HG03521 (cell line): ENCODE measurements around the gene RALGAPA2.
A peak's percentile ranks its signal among the peaks of the same experiment; 100 is the strongest.

ENCODE experiments used
- ATAC-seq: cut with Tn5 transposase; IDR thresholded peaks from one replicate; pipeline ENCODE4 v1.9.1; 2021; ENCODE audit warnings: mild to moderate bottlenecking, moderate library complexity; ENCODE audit not compliant: unreplicated experiment

The RALGAPA2 gene

GRCh38 chr20:20712474-20713243, at the start of gene RALGAPA2:
TSS of gene RALGAPA2 (minus strand) at chr20:20712644. CDS start at chr20:20712480, 164 bp downstream.
- peak; percentile 91 for ATAC-seq

DNA sequence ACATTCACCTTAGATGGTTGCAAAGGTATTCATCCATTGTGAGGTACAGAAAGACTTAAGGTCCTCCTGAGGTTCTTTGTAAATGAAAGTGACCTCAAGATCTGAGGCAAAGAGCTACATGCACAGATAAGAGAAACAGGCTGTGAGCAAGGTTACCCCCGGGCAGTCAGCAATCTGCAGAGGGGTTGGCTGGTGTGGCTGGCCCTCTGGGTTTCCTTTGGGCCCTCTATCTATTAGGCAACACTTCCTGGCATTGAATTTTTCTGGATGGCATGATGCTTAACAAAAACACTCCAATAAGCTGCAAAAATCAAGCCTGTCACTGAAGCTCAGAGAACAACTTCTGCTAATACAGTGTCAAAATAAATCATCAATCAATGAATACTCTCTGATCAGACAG, 48.9 kb upstream of the RALGAPA2 start:
- no peak for ATAC-seq

DNA sequence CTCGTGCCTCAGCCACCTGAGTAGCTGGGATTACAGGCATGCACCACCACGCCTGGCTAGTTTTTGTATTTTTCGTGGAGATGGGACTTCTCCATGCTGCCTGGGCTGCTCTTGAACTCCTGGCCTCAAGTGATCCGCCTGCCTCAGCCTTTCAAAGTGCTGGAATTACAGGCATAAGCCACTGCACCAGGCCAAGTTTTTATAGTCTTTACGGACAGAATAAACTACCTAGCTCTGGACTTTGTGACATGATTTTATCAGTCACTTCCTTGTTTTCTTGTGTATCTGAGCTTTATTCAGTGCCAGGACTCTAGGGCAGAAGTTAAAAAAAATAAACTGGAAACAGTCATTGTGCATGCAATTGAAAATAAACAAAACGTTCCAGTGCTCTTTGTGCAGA, 46.7 kb upstream of the RALGAPA2 start:
- ATAC-seq, result no peak

DNA sequence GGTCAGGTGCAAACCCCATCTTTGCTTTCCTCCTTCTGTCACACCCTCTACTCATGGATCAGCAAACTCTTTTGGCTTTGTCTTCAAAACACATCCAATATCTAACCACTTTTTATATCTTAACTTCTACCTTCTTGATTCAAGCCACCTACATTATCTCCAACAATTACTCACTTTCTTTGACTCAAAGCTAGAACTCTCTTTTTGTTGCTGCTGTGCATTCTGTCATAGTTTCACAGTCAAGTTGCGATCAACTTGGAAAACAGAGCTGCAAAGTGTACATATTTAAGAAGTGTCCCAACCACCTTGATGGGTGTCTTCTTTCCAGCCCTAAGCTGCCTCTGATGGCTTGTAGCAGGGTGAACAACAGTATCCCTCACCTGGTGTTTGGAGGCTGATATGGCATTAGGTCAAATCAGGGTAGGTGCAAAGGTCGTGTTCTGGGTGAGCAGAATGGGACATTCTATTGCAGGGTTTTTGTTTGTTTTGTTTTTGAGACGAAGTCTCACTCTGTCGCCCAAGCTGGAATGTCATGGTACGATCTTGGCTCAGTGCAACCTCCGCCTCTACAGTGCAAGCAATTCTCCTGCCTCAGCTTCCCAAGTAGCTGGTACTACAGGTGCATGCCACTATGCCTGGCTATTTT, 43.4 kb upstream of the RALGAPA2 start:
- ATAC-seq, result no peak

DNA sequence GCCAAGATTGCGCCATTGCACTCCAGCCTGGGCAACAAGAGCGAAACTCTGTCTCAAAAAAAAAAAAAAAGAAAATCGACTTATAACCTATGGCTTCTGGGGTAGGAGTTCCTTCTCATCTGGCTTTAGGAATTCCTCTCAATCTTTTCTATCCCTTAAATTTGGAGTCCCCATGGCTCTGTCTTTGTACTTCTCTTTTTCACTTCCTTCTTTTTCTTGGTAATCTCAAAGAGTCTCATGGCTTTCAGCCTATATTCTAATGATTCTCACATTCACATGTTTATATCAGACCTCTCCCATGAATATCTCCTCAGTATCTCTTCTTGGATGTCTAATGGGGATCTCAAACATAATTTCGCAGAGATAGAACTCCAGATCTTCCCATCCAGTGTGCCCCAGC, 42.8 kb upstream of the RALGAPA2 start:
- ATAC-seq, result no peak

- no peak for ATAC-seq
These were observed 42.3 kb upstream of the RALGAPA2 start for GRCh38 chr20:20754714-20755113.

DNA sequence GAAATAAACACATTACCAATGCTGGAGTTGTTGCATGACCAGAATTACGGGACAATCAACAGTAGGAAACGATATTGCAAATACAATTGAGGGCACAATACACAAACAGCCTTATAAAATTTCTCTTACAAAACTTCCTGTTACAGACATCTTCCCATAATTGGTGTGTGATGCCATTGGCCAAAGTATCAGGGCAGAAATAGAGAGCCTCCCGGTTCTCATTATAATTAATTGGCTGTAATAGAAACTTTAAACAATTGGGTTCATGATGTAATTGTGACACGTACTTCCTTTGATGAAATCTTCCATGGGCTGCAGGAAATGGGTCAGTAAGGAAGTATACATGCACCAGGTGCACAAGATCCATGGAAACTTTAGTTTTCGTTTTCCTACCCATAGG, 40.3 kb upstream of the RALGAPA2 start:
- no peak for ATAC-seq

GRCh38 chr20:20747298-20747697, 34.9 kb upstream of the RALGAPA2 start:
- no peak for ATAC-seq

GRCh38 chr20:20744170-20744725, 31.8 kb upstream of the RALGAPA2 start:
- ATAC-seq, result no peak

GRCh38 chr20:20743511-20744169, 31.2 kb upstream of the RALGAPA2 start:
- ATAC-seq, result no peak

GRCh38 chr20:20741087-20742045, 28.9 kb upstream of the RALGAPA2 start:
- ATAC-seq, result no peak

GRCh38 chr20:20740541-20740940, 28.1 kb upstream of the RALGAPA2 start:
- ATAC-seq, result no peak

GRCh38 chr20:20737158-20737557, 24.7 kb upstream of the RALGAPA2 start:
- no peak for ATAC-seq

- no peak for ATAC-seq
These were observed 23.9 kb upstream of the RALGAPA2 start for GRCh38 chr20:20736303-20736702.

DNA sequence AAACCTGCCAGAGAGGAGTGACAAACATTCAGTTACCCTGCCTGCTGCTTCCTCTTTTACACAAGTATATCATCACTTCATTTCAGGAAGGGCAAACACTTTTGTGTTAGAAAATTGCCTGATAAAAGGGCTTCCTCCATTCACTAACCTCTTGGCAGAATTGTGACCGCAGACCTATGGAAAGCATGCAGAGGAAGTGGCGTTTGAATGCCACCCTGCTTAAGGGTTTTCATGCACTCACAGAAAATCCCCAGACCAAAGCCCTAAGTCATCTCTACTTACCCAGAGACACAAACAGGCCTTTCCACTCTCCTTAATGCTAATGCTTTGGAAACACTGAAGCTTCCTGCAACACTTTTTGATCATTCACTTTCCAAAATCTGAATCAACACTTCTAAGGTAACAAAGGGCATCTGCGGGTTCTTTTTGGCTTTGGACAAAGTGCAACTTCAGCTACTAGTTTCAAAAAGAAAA, 22.1 kb upstream of the RALGAPA2 start:
- ATAC-seq, result no peak

DNA sequence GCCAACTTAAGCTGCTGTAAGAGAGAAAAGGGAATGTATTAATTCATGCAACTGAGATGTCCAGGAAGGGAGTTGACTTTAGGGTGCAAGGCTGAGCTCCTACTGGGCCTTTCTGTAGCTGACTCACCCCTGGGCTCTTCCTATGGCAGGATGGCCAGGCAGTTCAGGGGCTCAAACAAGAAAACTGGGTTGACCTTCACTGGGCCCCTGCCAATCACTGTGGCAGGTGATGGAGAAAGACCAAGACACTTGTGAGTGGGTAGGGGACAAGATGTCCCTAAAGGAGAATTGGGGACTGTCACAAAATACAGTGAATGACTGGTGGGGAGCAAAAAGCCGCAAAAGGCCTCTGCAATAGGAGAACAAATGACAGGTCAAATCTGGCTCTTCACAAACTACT, 21.5 kb upstream of the RALGAPA2 start:
- no peak for ATAC-seq

DNA sequence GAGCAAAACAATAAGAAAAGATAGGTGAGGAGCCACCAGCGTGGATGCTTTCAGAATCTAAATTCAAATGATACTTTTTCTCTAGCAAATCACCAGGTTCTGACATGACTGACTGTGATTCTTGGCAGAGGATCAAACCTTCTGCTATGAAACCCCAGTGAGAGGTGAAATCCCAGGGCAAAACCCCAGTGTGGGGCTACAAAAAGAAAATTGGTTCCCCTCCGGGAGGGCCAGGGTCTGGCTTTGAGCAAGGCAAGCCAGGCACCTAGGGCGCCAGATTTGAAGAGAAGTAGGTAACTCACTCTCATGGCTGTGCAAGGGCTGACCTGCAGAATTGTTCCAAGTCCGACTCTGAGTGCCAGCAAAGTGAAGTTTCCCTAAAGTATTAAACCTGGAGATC, 20.2 kb upstream of the RALGAPA2 start:
- no peak for ATAC-seq

GRCh38 chr20:20731945-20732296, 19.5 kb upstream of the RALGAPA2 start:
- no peak for ATAC-seq

DNA sequence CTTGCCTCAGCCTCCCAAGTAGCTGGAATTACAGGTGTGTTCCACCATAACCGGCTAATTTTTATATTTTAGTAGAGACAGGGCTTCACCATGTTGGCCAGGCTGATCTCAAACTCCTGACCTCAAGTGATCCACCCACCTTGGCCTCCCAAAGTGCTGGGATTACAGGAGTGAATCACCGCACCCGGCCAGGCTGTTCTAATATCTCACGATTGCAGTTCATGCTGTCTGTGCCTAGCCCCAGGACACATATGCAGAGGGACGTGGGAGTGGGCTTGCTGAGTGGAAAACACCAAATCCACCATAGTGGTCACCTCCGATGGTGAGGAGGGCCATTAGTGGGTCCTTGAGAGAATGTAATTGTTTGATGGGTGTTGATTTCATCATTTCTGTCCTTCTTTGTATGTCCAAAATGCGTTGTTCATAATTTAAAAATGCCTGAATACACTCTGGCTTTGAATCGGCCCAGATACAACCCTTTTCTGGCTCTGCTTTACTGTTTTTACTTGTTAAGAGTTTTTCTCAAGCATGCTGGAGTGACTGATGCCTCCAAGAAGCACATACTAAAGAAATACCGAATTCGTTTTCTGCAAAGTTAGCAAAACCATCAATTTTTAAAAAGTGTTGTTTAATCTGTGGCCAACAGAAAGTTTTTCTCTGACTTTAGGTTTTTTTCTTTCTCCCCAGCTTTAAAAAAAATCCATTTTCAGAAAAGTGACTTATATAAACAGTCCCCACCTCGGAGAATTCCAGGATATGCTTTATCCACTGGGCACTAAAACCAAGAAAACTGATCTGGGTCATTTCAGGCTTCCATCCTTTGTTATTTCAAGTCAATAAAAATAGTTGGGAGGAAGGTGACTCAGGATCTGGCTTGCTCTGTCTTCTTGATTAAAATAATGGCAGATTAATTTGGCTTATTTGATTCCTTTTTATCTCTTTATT, 18.8 kb upstream of the RALGAPA2 start:
- ATAC-seq, result no peak
